SH-SY5Y (cell line): Measurements from ENCODE around the gene SLC35F6.

Source experiments
- GATA2 ChIP-seq: IDR thresholded peaks from 2 replicates; pipeline ENCODE4 v1.6.1; 2011; ENCODE audit warnings: mild to moderate bottlenecking, low read depth, low read length
- GATA3 ChIP-seq: IDR thresholded peaks from 2 replicates; pipeline ENCODE4 v1.6.1; 2011; ENCODE audit warnings: low read depth, mild to moderate bottlenecking, low read length, moderate library complexity

Gene SLC35F6

DNA sequence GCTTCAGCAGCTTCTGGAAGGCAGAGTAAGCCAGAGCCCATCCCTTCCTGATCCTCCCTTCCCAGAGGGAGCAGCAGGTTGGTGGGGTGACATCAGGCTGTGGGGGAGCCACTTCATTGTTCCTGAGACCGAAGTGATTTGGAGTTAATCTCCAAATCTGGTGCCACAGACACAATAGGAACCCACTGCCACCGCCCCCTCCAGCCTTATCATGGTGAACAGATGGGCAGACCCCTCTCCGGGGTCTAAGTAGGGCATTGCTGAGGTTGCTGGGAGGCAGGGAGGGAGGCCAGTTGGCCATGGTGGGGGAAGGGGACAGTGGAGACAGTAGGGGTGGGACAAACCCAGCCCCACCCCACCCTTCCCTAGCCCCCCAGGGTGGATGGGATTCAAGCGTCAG lies 25.6 kb upstream of the SLC35F6 start:
- TF ChIP-seq GATA3 (no peak), GATA2 (peak; percentile 24; the same call in 1 of the 2 replicates)

DNA sequence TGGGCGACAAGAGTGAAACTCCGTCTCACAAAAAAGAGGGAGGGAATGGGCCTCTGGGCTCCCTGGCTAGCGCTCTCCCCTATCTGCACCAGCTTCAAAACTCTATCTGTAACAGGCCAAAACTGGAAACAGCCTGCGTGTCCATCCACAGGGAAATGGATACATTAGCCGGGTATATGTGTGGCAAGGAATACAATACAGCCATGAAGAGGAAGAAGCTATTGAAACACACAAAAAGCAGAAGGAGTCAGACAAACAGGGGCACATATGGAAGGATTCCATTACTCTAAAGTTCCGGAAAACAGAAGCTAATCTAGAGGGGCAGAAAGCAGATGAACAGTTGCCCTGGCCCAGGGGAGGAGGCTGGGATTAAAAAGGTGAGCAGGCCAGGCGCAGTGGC lies 24.6 kb upstream of the SLC35F6 start:
- TF ChIP-seq GATA2 = no peak
- no peak for TF ChIP-seq GATA3

- TF ChIP-seq GATA2 (no peak), GATA3 (no peak)
Measured at GRCh38 chr2:26740346-26740745, 23.7 kb upstream of the SLC35F6 start.

DNA sequence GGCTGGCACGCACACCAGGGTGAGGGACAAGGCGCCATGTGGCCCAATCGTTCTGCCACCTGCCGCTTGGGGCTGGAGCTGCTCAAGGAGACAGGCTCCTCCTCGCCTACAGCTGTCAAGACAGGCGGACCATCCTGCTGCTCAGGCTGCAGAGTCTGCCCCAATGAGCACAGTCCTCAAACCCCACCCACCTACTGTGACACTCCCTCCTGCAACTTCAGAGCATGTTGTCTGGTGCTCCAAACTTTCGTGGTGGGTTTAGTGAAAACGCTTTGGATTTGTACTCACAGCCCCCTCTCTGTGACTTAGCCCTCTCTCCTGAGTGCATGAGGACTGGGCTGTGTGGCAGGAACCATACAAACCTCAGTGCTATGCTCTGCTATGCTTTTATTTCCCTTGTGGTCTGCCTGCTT lies 23.2 kb upstream of the SLC35F6 start:
- TF ChIP-seq GATA2 (no peak), GATA3 (no peak)

- TF ChIP-seq GATA3 = no peak
Measured at GRCh38 chr2:26742048-26742770, 21.9 kb upstream of the SLC35F6 start.

GRCh38 chr2:26743852-26744251 lies 20.2 kb upstream of the SLC35F6 start:
- no peak for TF ChIP-seq GATA3

GRCh38 chr2:26744953-26745352 lies 19.1 kb upstream of the SLC35F6 start:
- no peak for TF ChIP-seq GATA2
- TF ChIP-seq GATA3 = no peak

DNA sequence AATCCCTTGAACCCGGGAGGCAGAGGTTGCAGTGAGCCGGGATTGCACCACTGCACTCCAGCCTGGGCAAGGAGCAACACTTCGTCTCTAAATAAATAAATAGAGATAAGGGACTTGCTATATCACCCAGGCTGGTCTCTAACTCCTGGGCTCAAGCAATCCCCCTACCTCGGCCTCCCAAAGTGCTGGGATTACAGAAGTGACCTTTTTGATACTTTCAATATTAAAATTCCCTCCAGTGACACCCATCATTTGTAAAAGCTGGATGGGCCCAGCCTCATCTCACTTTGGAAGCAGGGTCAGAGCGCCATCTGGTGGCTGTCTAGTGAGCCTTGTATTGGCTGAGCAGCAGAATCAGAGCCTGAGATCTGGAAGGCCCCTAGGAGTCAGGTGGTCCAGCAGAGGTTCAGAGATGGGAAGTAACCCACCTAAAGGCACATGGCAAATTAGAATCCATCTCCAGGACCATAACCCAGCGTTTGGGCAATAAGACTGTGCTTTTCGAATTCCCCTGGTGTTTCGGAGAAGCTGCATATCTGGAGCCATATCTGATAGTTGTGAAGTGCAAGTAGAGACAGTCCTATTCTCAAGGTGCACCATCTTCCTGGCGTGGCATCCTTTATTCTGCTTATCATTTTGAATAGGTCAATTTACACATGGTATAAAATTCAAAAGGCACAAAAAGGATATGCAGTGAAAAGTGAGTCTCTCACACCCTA lies 18.3 kb upstream of the SLC35F6 start:
- TF ChIP-seq GATA3 (no peak), GATA2 (peak; percentile 72)

- no peak for TF ChIP-seq GATA3
- TF ChIP-seq GATA2 = no peak
Measured at GRCh38 chr2:26746934-26747333, 17.1 kb upstream of the SLC35F6 start.

- TF ChIP-seq GATA3 (no peak), GATA2 (no peak)
Measured at GRCh38 chr2:26752656-26753055, 11.4 kb upstream of the SLC35F6 start.

DNA sequence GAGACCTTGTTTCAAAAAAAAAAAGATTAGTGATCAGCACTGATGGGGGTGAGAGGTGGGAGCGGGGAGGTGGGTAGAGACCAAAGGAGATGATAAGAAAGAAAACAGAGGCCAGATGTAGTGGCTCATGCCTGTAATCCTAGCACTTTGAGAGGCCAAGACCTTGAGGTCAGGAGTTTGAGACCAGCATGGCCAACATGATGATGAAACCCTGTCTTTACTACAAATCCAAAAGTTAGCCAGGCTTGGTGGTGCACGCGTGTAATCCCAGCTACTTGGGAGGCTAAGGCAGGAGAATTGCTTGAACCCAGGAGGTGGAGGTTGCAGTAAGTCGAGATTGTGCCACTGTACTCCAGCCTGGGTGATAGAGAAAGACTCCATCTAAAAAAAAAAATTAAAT lies 9.5 kb upstream of the SLC35F6 start:
- TF ChIP-seq GATA2 (no peak), GATA3 (no peak)

- TF ChIP-seq GATA3 = no peak
- TF ChIP-seq GATA2 = no peak
Measured at GRCh38 chr2:26754972-26755670, 9.0 kb upstream of the SLC35F6 start.

DNA sequence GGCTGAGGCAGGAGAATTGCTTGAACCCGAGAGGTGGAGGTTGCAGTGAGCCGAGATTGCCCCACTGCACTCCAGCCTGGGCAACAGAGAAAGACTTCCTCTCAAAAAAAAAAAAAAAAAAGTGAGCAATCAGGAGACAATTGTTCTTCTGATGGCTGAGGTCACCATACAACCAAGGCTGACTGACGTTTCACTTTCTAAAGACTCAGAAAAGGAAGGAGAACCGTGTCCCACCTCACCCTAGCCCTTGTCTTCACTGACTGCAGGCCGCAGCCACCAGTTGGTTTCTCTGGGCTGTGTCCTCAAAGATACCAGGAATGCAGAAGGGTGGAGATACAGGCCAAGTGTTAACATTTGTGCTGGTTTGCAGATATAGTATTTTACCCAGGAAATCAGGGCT lies 7.7 kb upstream of the SLC35F6 start:
- no peak for TF ChIP-seq GATA2
- TF ChIP-seq GATA3 = no peak

DNA sequence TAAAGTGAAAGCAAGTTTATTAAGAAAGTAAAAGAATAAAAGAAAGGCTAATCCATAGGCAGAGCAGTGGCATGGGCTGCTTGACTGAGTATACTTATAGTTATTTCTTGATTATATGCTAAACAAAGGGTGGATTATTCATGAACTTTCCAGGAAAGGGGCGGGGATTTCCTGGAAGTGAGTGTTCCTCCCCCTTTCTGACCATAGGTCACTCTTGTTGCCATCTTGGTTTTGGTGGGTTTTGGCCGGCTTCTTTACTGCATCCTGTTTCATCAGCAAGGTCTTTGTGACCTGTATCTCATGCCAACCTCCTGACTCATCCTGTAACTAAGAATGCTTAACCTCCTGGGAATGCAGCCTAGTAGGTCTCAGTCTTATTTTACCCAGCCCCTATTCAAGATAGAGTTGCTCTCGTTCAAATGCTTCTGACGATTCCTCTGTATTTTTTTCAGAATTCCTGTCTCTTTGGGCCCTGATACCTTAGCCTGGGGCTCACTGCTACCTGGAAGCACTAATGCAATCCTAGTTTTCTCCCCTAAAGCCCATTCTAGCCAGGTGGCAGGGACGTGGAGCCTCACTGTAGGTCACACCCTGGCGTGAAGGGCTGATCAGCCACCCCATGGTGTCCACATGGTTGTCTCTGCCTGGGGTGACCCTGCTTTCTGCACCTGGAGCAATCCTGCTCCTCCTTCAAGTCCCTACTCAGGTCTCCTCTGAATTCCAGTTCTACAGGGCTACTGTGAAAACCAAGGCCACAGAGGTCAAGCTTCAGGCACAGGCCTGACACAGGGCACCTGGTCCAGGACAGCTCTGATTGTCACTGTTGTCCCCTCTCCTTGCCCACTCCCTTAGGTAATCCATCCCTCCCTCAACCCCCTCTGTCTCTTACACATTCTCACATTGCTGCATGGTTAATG lies 6.0 kb upstream of the SLC35F6 start:
- no peak for TF ChIP-seq GATA3
- TF ChIP-seq GATA2 = no peak

GRCh38 chr2:26758790-26759321 lies 5.2 kb upstream of the SLC35F6 start:
- TF ChIP-seq GATA3 (no peak), GATA2 (no peak)

- TF ChIP-seq GATA2 (no peak), GATA3 (no peak)
Measured at GRCh38 chr2:26759845-26760244, 4.2 kb upstream of the SLC35F6 start.
